Retinal pigment epithelial cell (primary cell): ENCODE measurements around the gene RBMS1.
A peak's percentile ranks its signal among the peaks of the same experiment; 100 is the strongest.

Source experiments
- DNase-seq: peaks from one replicate; pipeline ENCODE4 v3.0.0-alpha.2; 2010; ENCODE audit warnings: low read depth
- H3K4me3 ChIP-seq: 2 replicates; pipeline ENCODE4 v1.5.1; 2011; ENCODE audit warnings: mild to moderate bottlenecking, low read length, control low read depth, moderate library complexity
- TF ChIP-seq, protein P1 (sequence below): conservative IDR thresholded peaks from 2 replicates; pipeline ENCODE4 v1.5.1; 2011; ENCODE audit warnings: low read depth, low read length, control low read depth, inconsistent platforms

RBMS1 gene

DNA sequence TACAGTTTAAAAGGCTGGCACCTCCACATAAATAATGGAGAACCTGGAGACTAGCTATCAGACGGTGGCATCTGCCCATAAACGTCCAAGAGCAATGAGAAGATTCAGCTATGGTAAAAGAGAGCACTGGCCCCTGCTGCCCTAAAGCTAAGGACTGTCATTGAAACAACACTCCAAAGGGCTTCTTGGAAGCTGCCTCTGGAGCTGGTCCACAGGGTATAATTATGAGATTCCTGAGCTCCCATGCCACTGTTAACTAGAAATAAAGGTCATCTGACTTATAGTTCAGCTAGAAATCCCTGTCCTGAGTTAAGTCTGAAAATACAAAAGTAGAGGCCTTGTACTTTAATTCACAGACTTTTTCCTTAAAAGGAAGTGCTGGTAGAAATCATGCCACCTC lies 39.9 kb upstream of the RBMS1 start:
- DNase-seq, result peak; percentile 55

DNA sequence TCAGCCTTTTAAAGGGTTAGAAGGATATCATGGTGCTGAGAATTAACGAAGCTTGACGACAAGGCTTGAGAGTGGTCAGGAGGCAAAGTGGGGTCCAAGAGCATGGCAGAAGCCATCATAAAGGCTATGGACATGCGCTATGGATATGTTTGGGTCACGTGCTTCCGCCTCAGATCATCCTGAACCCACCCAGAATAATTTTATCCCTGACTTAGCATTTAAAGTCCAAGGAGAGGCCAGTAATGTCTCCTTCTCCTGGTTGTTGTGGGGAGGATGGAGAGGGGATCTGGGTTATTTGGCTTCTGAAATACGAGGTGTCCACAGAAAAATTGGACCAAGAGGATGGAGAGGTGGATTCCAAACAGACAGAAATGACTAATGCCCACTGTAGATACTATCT lies 38.8 kb upstream of the RBMS1 start:
- no peak overlapping the region for H3K4me3 ChIP-seq
- DNase-seq, result no peak
- TF ChIP-seq, protein P1, sequence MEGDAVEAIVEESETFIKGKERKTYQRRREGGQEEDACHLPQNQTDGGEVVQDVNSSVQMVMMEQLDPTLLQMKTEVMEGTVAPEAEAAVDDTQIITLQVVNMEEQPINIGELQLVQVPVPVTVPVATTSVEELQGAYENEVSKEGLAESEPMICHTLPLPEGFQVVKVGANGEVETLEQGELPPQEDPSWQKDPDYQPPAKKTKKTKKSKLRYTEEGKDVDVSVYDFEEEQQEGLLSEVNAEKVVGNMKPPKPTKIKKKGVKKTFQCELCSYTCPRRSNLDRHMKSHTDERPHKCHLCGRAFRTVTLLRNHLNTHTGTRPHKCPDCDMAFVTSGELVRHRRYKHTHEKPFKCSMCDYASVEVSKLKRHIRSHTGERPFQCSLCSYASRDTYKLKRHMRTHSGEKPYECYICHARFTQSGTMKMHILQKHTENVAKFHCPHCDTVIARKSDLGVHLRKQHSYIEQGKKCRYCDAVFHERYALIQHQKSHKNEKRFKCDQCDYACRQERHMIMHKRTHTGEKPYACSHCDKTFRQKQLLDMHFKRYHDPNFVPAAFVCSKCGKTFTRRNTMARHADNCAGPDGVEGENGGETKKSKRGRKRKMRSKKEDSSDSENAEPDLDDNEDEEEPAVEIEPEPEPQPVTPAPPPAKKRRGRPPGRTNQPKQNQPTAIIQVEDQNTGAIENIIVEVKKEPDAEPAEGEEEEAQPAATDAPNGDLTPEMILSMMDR, result no peak

More for the DNA sequence above, 39.9 kb upstream of the RBMS1 start:
- H3K4me3 ChIP-seq, result no peak overlapping the region
- TF ChIP-seq, protein P1, result no peak

DNA sequence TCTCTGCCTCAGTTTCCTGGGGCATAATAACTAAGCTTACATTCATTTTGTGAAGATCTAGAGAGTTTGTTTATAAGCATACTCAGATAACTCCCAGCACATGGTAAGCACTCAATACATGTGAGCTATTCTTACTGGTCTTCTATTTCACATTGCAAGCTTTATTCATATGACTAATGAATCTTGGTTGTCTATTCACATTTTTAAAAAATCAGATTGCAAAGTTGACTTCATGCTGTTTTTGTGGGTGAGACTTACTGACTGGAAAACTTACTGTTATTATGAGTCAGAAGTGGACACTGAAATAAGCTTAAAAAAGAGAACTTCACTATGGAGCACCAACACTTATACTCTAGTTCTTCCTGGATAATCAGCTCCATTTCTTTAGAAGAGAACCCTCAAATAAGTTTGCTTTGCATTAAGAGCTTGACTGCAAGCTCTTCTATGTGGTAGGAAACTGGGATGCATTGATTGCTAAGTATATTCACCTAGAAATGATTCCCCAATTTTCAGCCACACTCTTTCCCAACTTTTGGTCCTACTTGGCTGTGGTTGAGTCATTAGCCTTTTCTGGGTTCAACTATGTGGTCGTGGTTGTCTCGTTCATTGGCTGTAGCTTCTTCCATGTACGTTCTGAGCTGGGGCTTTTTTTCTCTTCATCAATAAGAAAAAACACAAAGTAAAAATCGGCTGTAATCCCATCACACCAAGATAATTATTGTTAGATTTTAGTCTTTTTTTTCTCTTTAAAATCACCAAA lies 29.5 kb upstream of the RBMS1 start:
- no peak overlapping the region for H3K4me3 ChIP-seq
- DNase-seq, result no peak
- TF ChIP-seq, protein P1, result no peak

DNA sequence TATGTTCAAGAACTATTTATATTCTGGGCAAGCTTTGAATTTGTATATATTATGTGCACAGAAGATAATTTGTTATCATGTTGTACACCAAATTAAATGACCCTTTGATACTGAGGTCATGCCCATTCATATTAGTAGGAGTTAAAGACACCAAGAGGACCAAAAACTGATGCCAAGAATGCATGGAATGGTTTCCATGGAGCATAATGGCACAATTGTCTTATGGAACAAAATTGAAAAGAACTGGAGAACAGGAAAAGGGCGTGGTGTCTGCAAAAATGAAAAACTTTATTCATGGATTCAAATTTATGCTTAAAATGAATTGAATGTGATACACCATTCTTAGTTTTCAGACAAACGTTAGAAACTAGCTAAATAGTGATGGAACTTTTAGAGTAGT lies 24.1 kb upstream of the RBMS1 start:
- no peak overlapping the region for H3K4me3 ChIP-seq
- no peak for DNase-seq
- TF ChIP-seq, protein P1, result no peak

DNA sequence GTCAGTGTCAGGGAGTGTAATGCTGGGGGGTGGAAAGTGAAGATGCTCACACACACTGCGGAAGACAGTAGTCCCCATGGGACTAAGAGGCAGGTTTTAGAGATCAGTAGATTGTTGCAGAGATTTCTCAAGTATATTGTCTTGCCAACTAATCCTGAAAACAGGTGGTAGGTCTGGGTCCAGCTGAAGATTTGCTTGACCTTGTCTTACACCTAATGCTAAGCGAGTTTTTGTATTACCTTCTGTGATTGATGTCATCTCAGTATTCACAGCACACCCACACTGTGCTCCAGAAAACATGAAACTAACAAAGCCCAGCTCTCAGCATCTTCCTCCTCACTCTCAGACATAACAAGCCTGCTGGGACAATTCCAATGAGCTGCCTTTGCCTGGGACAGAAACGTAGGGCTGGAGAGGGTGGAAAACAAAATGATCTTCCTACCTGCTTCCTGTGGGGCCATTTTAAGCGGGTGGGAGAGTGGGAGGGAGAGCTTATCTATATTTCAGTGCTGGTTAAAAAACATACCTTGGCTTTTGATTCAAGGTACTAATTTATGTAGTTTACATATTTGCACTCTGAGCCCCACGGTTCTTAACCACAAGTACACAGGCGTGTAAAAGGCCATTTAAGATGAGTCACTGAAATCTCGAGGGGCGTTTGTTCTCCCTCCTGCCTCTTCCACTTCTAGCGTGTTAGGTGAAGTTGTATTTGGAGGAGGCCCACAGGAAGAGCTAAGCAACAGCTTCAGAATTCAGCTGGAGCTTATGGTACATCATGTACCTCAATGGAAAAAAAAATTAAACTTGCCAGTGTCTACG lies 23.1 kb upstream of the RBMS1 start:
- H3K4me3 ChIP-seq, result no peak overlapping the region
- no peak for DNase-seq
- TF ChIP-seq, protein P1, result no peak

- TF ChIP-seq, protein P1, result no peak
- no peak overlapping the region for H3K4me3 ChIP-seq
- DNase-seq, result no peak
Measured at GRCh38 chr2:160515120-160515519, 21.5 kb upstream of the RBMS1 start.
